ENCODE measurements around the gene SOX6. TPM values are rescaled to one million over a fixed set of nuclear protein-coding genes. Genes with fewer than 3 reads are reported as not detected.
A peak's percentile ranks its signal among the peaks of the same experiment; 100 is the strongest.

The SOX6 gene
- total and polyA plus RNA-seq, 8 donors = 5.1 to 23.0 (median 18.7) TPM

- Histone ChIP-seq H3K27ac (no peak overlapping the region), H3K9me3 (no peaks in the 10 kb centered on the region), H3K36me3 (no peaks in the 10 kb centered on the region), H3K4me1 (peaks cover 0 to 27% (median 6%) of the 10 kb centered on the region in 3 donors), H3K4me3 (no peak overlapping the region), H3K27me3 (no peaks in the 10 kb centered on the region)
- 72 to 80% methylated on average over 2 of the region's 2 CpGs for WGBS, 2 donors
- peak in 2 of 4 donors; percentile 35 to 61 for ATAC-seq
- TF ChIP-seq, protein P1, sequence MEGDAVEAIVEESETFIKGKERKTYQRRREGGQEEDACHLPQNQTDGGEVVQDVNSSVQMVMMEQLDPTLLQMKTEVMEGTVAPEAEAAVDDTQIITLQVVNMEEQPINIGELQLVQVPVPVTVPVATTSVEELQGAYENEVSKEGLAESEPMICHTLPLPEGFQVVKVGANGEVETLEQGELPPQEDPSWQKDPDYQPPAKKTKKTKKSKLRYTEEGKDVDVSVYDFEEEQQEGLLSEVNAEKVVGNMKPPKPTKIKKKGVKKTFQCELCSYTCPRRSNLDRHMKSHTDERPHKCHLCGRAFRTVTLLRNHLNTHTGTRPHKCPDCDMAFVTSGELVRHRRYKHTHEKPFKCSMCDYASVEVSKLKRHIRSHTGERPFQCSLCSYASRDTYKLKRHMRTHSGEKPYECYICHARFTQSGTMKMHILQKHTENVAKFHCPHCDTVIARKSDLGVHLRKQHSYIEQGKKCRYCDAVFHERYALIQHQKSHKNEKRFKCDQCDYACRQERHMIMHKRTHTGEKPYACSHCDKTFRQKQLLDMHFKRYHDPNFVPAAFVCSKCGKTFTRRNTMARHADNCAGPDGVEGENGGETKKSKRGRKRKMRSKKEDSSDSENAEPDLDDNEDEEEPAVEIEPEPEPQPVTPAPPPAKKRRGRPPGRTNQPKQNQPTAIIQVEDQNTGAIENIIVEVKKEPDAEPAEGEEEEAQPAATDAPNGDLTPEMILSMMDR (IDR thresholded peaks at IDR 0.05) = no peak
- intact Hi-C loops (cut with DNase I) = no loop called here
- DNase-seq = no peak
- FAIRE-seq = no peak
These were observed 256.9 kb downstream of the SOX6 start for GRCh38 chr11:16099343-16099900.

- 90 to 91% methylated on average over 3 of the region's 3 CpGs for WGBS, 2 donors
- H3K9me3 ChIP-seq = no peaks in the 10 kb centered on the region
- H3K4me3 ChIP-seq = no peak overlapping the region
- no peak overlapping the region for H3K27ac ChIP-seq
- DNase-seq = no peak
- FAIRE-seq = no peak
- TF ChIP-seq, protein P1 (IDR thresholded peaks at IDR 0.05) = no peak
- no peak for ATAC-seq
- H3K36me3 ChIP-seq = no peaks in the 10 kb centered on the region
- H3K27me3 ChIP-seq = no peaks in the 10 kb centered on the region
- intact Hi-C loops (cut with DNase I) = no loop called here
- peaks cover 0 to 27% (median 6%) of the 10 kb centered on the region in 3 donors for H3K4me1 ChIP-seq
These were observed 257.7 kb downstream of the SOX6 start for GRCh38 chr11:16098526-16099205.

DNA sequence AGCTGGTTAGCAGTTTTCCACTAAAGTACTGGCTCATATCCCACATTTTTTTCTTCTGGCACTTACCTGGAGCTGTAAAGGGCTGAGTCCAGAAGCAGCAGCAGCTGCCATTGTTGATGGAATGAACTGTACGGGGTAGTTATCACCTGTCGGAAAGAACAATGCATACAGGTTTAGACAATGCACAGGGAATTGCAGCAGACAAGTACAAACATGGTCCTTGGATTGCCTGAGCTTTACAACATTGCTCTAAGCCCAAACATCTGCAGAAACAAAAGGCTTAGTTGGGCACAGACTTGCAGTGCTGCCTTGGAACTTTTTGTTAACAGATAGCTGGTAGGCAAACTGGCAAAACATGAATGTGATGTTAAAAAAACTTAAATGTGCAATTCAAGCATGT lies 258.8 kb downstream of the SOX6 start:
- ATAC-seq = peak; percentile 40 to 80 (median 66)
- Histone ChIP-seq H3K27ac (no peak overlapping the region), H3K4me1 (peaks cover 0 to 27% (median 6%) of the 10 kb centered on the region in 3 donors), H3K4me3 (no peak overlapping the region), H3K9me3 (no peaks in the 10 kb centered on the region), H3K36me3 (no peaks in the 10 kb centered on the region), H3K27me3 (no peaks in the 10 kb centered on the region)
- no peak for DNase-seq
- TF ChIP-seq, protein P1 (IDR thresholded peaks at IDR 0.05) = no peak
- intact Hi-C loops (cut with DNase I) = no loop called here
- 16 to 31% methylated on average over 2 of the region's 2 CpGs for WGBS, 2 donors
- FAIRE-seq = no peak

GRCh38 chr11:16096336-16096735 lies 260.0 kb downstream of the SOX6 start:
- FAIRE-seq = no peak
- H3K27me3 ChIP-seq = no peaks in the 10 kb centered on the region
- intact Hi-C loops (cut with DNase I) = no loop called here

More at GRCh38 chr11:16096336-16096735, 260.0 kb downstream of the SOX6 start:
- DNase-seq (no peak), ATAC-seq (no peak)
- Histone ChIP-seq H3K4me1 (peaks cover 0 to 27% (median 6%) of the 10 kb centered on the region in 3 donors), H3K9me3 (no peaks in the 10 kb centered on the region), H3K4me3 (no peak overlapping the region), H3K27ac (no peak overlapping the region), H3K36me3 (no peaks in the 10 kb centered on the region)
- 93 to 97% methylated on average over 2 of the region's 2 CpGs for WGBS, 2 donors
- TF ChIP-seq, protein P1 (IDR thresholded peaks at IDR 0.05) = no peak

Data from pancreas (tissue), 10 donors.